ENCODE results near the gene CD84.
A peak's percentile ranks its signal among the peaks of the same experiment; 100 is the strongest.
"Not testable (repeated sequence)": the region's sequence is repeated elsewhere in the genome, so short reads cannot be mapped to it uniquely, and the experiment has no call there.

The CD84 gene

GRCh38 chr1:160522622-160523345, 56.5 kb downstream of the CD84 start, which contains the start of gene SLAMF6:
Gene SLAMF6 (minus strand): TSS chr1:160523255. CDS start chr1:160523192, 63 bp downstream.
- H3K27me3 ChIP-seq, result no peaks in the 10 kb centered on the region
- H3K4me1 ChIP-seq, result peaks cover 20 to 36% (median 31%) of the 10 kb centered on the region in 10 experiments
- no peaks in the 10 kb centered on the region for H3K36me3 ChIP-seq
- H3K27ac ChIP-seq, result no peak within 1 kb of the TSS
- H3K4me2 ChIP-seq, result peak within 1 kb of the TSS in 8 of 11 experiments; percentile 13 to 77 (median 38); a peak in 14 of 22 replicates
- H4K20me1 ChIP-seq, result no peaks in the 10 kb centered on the region
- H3K9me3 ChIP-seq (replicated peaks in 1 of 11), result peaks cover 30 to 49% (median 38%) of the 10 kb centered on the region in 11 experiments
- no peak within 1 kb of the TSS for H3K9ac ChIP-seq
- no peak within 1 kb of the TSS for H3K4me3 ChIP-seq
- TF ChIP-seq Cebpa-rat (IDR thresholded peaks at IDR 0.05), result no peak

- Histone ChIP-seq H3K9me3 (replicated peaks in 1 of 11) (peaks cover 33 to 49% (median 38%) of the 10 kb centered on the region in 11 experiments), H3K27me3 (no peaks in the 10 kb centered on the region), H3K4me3 (no peak overlapping the region), H3K9ac (no peak overlapping the region), H3K36me3 (no peaks in the 10 kb centered on the region), H4K20me1 (no peaks in the 10 kb centered on the region), H3K4me1 (peaks cover 20 to 36% (median 31%) of the 10 kb centered on the region in 10 experiments), H3K27ac (no peak overlapping the region), H3K4me2 (peak overlapping the region in 6 of 11 experiments; percentile 3 to 77 (median 44); a peak in 8 of 22 replicates)
- TF ChIP-seq Cebpa-rat (IDR thresholded peaks at IDR 0.05), result no peak
Measured at GRCh38 chr1:160522136-160522535, 57.2 kb downstream of the CD84 start.

GRCh38 chr1:160521554-160521953, 57.7 kb downstream of the CD84 start:
- Histone ChIP-seq H3K4me1 (peaks cover 20 to 37% (median 31%) of the 10 kb centered on the region in 10 experiments), H3K4me2 (peak overlapping the region; percentile 48 to 81 (median 57); a peak in 11 of 22 replicates), H3K4me3 (no peak overlapping the region), H3K27me3 (no peaks in the 10 kb centered on the region), H3K9me3 (replicated peaks in 1 of 11) (peaks cover 27 to 49% (median 38%) of the 10 kb centered on the region in 11 experiments), H3K9ac (no peak overlapping the region), H3K27ac (no peak overlapping the region), H3K36me3 (no peaks in the 10 kb centered on the region), H4K20me1 (no peaks in the 10 kb centered on the region)
- no peak for TF ChIP-seq Cebpa-rat (IDR thresholded peaks at IDR 0.05)

- TF ChIP-seq Cebpa-rat (IDR thresholded peaks at IDR 0.05), result no peak
- H3K4me1 ChIP-seq, result peaks cover 20 to 43% (median 31%) of the 10 kb centered on the region in 10 experiments
- no peaks in the 10 kb centered on the region for H3K27me3 ChIP-seq
- H3K27ac ChIP-seq, result no peak overlapping the region
- no peak overlapping the region for H3K4me3 ChIP-seq
- H3K36me3 ChIP-seq, result no peaks in the 10 kb centered on the region
- peaks cover 22 to 49% (median 36%) of the 10 kb centered on the region in 11 experiments for H3K9me3 ChIP-seq (replicated peaks in 1 of 11)
- H3K9ac ChIP-seq, result peak overlapping the region in 1 of 11 experiments; percentile 42; a peak in 1 of 22 replicates
- H4K20me1 ChIP-seq, result no peaks in the 10 kb centered on the region
- peak overlapping the region; percentile 48 to 81 (median 57) for H3K4me2 ChIP-seq
Measured at GRCh38 chr1:160520999-160521398, 58.3 kb downstream of the CD84 start.

GRCh38 chr1:160520582-160520981, 58.7 kb downstream of the CD84 start:
- no peaks in the 10 kb centered on the region for H4K20me1 ChIP-seq
- peak overlapping the region; percentile 48 to 81 (median 57) for H3K4me2 ChIP-seq
- peak overlapping the region in 1 of 11 experiments; percentile 42; a peak in 1 of 22 replicates for H3K9ac ChIP-seq
- no peak for TF ChIP-seq Cebpa-rat (IDR thresholded peaks at IDR 0.05)
- no peaks in the 10 kb centered on the region for H3K27me3 ChIP-seq
- peaks cover 20 to 47% (median 31%) of the 10 kb centered on the region in 10 experiments for H3K4me1 ChIP-seq
- H3K4me3 ChIP-seq, result no peak overlapping the region
- H3K9me3 ChIP-seq (replicated peaks in 1 of 11), result peaks cover 18 to 49% (median 36%) of the 10 kb centered on the region in 11 experiments
- H3K27ac ChIP-seq, result no peak overlapping the region
- H3K36me3 ChIP-seq, result no peaks in the 10 kb centered on the region

- Histone ChIP-seq H3K4me1 (peaks cover 20 to 51% (median 31%) of the 10 kb centered on the region in 10 experiments), H3K9ac (no peak overlapping the region), H3K9me3 (replicated peaks in 1 of 11) (peaks cover 12 to 48% (median 31%) of the 10 kb centered on the region in 11 experiments; a peak in 21 of 22 replicates), H3K27ac (no peak overlapping the region), H3K4me2 (peak overlapping the region; percentile 48 to 81 (median 57)), H4K20me1 (no peaks in the 10 kb centered on the region), H3K27me3 (no peaks in the 10 kb centered on the region), H3K4me3 (no peak overlapping the region), H3K36me3 (no peaks in the 10 kb centered on the region)
- TF ChIP-seq Cebpa-rat (IDR thresholded peaks at IDR 0.05), result no peak
Measured at GRCh38 chr1:160519642-160520435, 59.5 kb downstream of the CD84 start.

GRCh38 chr1:160517519-160517918, 61.8 kb downstream of the CD84 start:
- Histone ChIP-seq H3K4me1 (peaks cover 15 to 44% (median 26%) of the 10 kb centered on the region in 10 experiments), H3K9me3 (replicated peaks in 1 of 11) (peaks cover 30 to 60% (median 49%) of the 10 kb centered on the region in 11 experiments)
- not testable (repeated sequence) for H4K20me1 ChIP-seq, H3K27ac ChIP-seq, H3K4me2 ChIP-seq, H3K9ac ChIP-seq, H3K27me3 ChIP-seq, H3K4me3 ChIP-seq, H3K36me3 ChIP-seq

GRCh38 chr1:160515908-160516307, 63.4 kb downstream of the CD84 start:
- H3K27ac ChIP-seq, result not testable (repeated sequence)
- peaks cover 12 to 29% (median 12%) of the 10 kb centered on the region in 10 experiments for H3K4me1 ChIP-seq

GRCh38 chr1:160504651-160505050, 74.6 kb downstream of the CD84 start:
- no peaks in the 10 kb centered on the region for H3K27me3 ChIP-seq
- H3K4me3 ChIP-seq, result no peak overlapping the region
- H3K9ac ChIP-seq, result no peak overlapping the region
- peaks cover 0 to 17% (median 4%) of the 10 kb centered on the region in 11 experiments; a peak in 7 of 22 replicates for H3K36me3 ChIP-seq
- no peak overlapping the region for H3K27ac ChIP-seq
- no peaks in the 10 kb centered on the region for H4K20me1 ChIP-seq
- H3K9me3 ChIP-seq (replicated peaks in 1 of 11), result peaks cover 52 to 93% (median 87%) of the 10 kb centered on the region in 11 experiments
- peaks cover 0 to 38% (median 0%) of the 10 kb centered on the region in 10 experiments; a peak in 6 of 20 replicates for H3K4me1 ChIP-seq
- no peak overlapping the region for H3K4me2 ChIP-seq
- no peak for TF ChIP-seq Cebpa-rat (IDR thresholded peaks at IDR 0.05)

More at GRCh38 chr1:160515908-160516307, 63.4 kb downstream of the CD84 start:
- H3K9me3 ChIP-seq (replicated peaks in 1 of 11), result peaks cover 46 to 76% (median 65%) of the 10 kb centered on the region in 11 experiments
- not testable (repeated sequence) for H3K27me3 ChIP-seq, H3K4me3 ChIP-seq, H4K20me1 ChIP-seq, H3K9ac ChIP-seq
- peak overlapping the region in 2 of 11 experiments; percentile 43 to 63; a peak in 4 of 22 replicates for H3K4me2 ChIP-seq
- H3K36me3 ChIP-seq, result peaks cover 0 to 14% (median 0%) of the 10 kb centered on the region in 11 experiments; a peak in 4 of 22 replicates

Measured in BLaER1 treated with 17β-estradiol and CSF1 and Interleukin-3, amounts not matched to agents 10 nM and 100 nM (cell line).